ENCODE results near the gene GNG8. TPM values are rescaled to one million over a fixed set of nuclear protein-coding genes. Genes with fewer than 3 reads are reported as not detected.

The GNG8 gene
- total RNA-seq, 2 experiments from 2014 or later = not detected

DNA sequence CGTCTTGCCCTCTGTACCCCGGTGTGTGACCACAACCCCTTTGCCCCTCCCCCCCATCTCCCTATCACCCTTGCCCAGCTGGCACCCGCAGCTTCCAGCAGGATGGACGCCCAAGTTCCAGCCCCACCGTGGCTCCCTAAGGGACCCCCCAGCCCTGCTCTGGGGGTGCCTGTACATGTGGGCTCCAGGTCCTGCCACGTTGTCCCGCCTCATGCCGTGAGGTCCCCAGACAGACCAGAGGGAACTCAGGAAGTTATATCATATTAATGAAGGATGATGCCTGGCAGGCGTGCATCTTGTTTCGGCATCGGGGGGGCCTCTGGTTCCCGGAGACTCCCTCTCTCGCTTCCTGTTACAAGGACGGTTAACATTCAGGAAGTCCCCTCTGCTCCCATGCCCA lies 9.6 kb downstream of the GNG8 start:
- no peaks in the 10 kb centered on the region for H3K36me3 Mint-ChIP-seq (ENCODE audit: low read depth)
- no peak overlapping the region for H3K4me3 Mint-ChIP-seq
- intact Hi-C loops (cut with DNase I, micrococcal nuclease) = no loop called here
- ChIA-PET POLR2A (no interaction called here), CTCF (interaction anchor here (2.7 kb wide), 1 partner anchor 12 kb away, joined by 7 read pairs; no protein-coding TSS in a partner anchor)
- H3K9me3 Mint-ChIP-seq = no peaks in the 10 kb centered on the region
- H3K4me1 Mint-ChIP-seq (ENCODE audit: low read depth) = peaks cover 31% of the 10 kb centered on the region
- no peaks in the 10 kb centered on the region for H3K27me3 ChIP-seq (ENCODE audit: control insufficient read depth in 1 of 2, insufficient read depth in 2 of 2, low read length in 2 of 2)
- ATAC-seq (ENCODE audit: poor library complexity) (no peak), DNase-seq (peak in 1 of 14 experiments; percentile 44)
- H3K27me3 Mint-ChIP-seq = no peaks in the 10 kb centered on the region
- H3K27ac ChIP-seq (ENCODE audit: low read depth in 1 of 2, low read length in 2 of 2) = no peak overlapping the region
- peaks cover 43% of the 10 kb centered on the region for H3K4me1 ChIP-seq (ENCODE audit: insufficient read depth, low read length)
- H3K4me3 ChIP-seq (ENCODE audit: low read length) = no peak overlapping the region
- TF ChIP-seq, protein P1, sequence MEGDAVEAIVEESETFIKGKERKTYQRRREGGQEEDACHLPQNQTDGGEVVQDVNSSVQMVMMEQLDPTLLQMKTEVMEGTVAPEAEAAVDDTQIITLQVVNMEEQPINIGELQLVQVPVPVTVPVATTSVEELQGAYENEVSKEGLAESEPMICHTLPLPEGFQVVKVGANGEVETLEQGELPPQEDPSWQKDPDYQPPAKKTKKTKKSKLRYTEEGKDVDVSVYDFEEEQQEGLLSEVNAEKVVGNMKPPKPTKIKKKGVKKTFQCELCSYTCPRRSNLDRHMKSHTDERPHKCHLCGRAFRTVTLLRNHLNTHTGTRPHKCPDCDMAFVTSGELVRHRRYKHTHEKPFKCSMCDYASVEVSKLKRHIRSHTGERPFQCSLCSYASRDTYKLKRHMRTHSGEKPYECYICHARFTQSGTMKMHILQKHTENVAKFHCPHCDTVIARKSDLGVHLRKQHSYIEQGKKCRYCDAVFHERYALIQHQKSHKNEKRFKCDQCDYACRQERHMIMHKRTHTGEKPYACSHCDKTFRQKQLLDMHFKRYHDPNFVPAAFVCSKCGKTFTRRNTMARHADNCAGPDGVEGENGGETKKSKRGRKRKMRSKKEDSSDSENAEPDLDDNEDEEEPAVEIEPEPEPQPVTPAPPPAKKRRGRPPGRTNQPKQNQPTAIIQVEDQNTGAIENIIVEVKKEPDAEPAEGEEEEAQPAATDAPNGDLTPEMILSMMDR (IDR thresholded peaks at IDR 0.05) = no peak
- no peaks in the 10 kb centered on the region for H3K9me3 ChIP-seq (ENCODE audit: control insufficient read depth in 1 of 2, insufficient read depth in 1 of 2, low read length in 2 of 2)
- no peak overlapping the region for H3K27ac Mint-ChIP-seq
- no peaks in the 10 kb centered on the region for H3K36me3 ChIP-seq (ENCODE audit: insufficient read depth, low read length)

GRCh38 chr19:46625731-46626130 lies 10.3 kb downstream of the GNG8 start:
- CTCF ChIA-PET = interaction anchor here (1.3 to 2.7 kb wide), 2 partner anchors 11 to 12 kb away, joined by 3 to 7 read pairs; no protein-coding TSS in a partner anchor
- H3K4me1 ChIP-seq (ENCODE audit: insufficient read depth, low read length) = peaks cover 50% of the 10 kb centered on the region

GRCh38 chr19:46624958-46625661 lies 10.9 kb downstream of the GNG8 start, which contains the start of gene PTGIR:
Gene PTGIR, minus strand, starts transcription at chr19:46625089. Its CDS starts 864 bp downstream, at chr19:46624225.
- H3K36me3 Mint-ChIP-seq (ENCODE audit: low read depth) = no peaks in the 10 kb centered on the region
- H3K27ac Mint-ChIP-seq = peak within 1 kb of the TSS; percentile 71
- intact Hi-C loops (cut with DNase I, micrococcal nuclease) = no loop called here
- no peaks in the 10 kb centered on the region for H3K9me3 Mint-ChIP-seq
- H3K27me3 Mint-ChIP-seq = no peaks in the 10 kb centered on the region
- H3K4me3 Mint-ChIP-seq = peak within 1 kb of the TSS; percentile 62
- H3K4me3 ChIP-seq (ENCODE audit: low read length) = peak within 1 kb of the TSS; percentile 22
- ChIA-PET CTCF (interaction anchor here (1.3 kb wide), 1 partner anchor 10 kb away, joined by 3 read pairs; no protein-coding TSS in a partner anchor), POLR2A (interaction anchor here (1.2 kb wide), 2 partner anchors 13 kb away, joined by 3 to 4 read pairs; no protein-coding TSS in a partner anchor)
- peaks cover 56% of the 10 kb centered on the region for H3K4me1 ChIP-seq (ENCODE audit: insufficient read depth, low read length)
- ATAC-seq (ENCODE audit: poor library complexity) = peak; percentile 35
- no peaks in the 10 kb centered on the region for H3K36me3 ChIP-seq (ENCODE audit: insufficient read depth, low read length)
- peaks cover 38% of the 10 kb centered on the region for H3K4me1 Mint-ChIP-seq (ENCODE audit: low read depth)
- DNase-seq = peak in 3 of 14 experiments; percentile 46 to 58 (median 52)
- peak within 1 kb of the TSS in 1 of 2 donors; percentile 17 for H3K27ac ChIP-seq (ENCODE audit: low read depth in 1 of 2, low read length in 2 of 2)
- H3K27me3 ChIP-seq (ENCODE audit: control insufficient read depth in 1 of 2, insufficient read depth in 2 of 2, low read length in 2 of 2) = no peaks in the 10 kb centered on the region
- no peaks in the 10 kb centered on the region for H3K9me3 ChIP-seq (ENCODE audit: control insufficient read depth in 1 of 2, insufficient read depth in 1 of 2, low read length in 2 of 2)
- TF ChIP-seq, protein P1 (IDR thresholded peaks at IDR 0.05) = no peak

More at GRCh38 chr19:46625731-46626130, 10.3 kb downstream of the GNG8 start:
- Mint-ChIP-seq H3K27ac (peak overlapping the region; percentile 71), H3K4me1 (ENCODE audit: low read depth) (peaks cover 33% of the 10 kb centered on the region), H3K27me3 (no peaks in the 10 kb centered on the region), H3K4me3 (no peak overlapping the region), H3K36me3 (ENCODE audit: low read depth) (no peaks in the 10 kb centered on the region), H3K9me3 (no peaks in the 10 kb centered on the region)
- intact Hi-C loops (cut with DNase I, micrococcal nuclease) = no loop called here
- Histone ChIP-seq H3K27me3 (ENCODE audit: control insufficient read depth in 1 of 2, insufficient read depth in 2 of 2, low read length in 2 of 2) (no peaks in the 10 kb centered on the region), H3K9me3 (ENCODE audit: control insufficient read depth in 1 of 2, insufficient read depth in 1 of 2, low read length in 2 of 2) (no peaks in the 10 kb centered on the region), H3K36me3 (ENCODE audit: insufficient read depth, low read length) (no peaks in the 10 kb centered on the region), H3K27ac (ENCODE audit: low read depth in 1 of 2, low read length in 2 of 2) (no peak overlapping the region), H3K4me3 (ENCODE audit: low read length) (no peak overlapping the region)
- no peak for DNase-seq
- TF ChIP-seq, protein P1 (IDR thresholded peaks at IDR 0.05) = no peak
- POLR2A ChIA-PET = interaction anchor here (1.2 kb wide), 1 partner anchor 14 kb away, joined by 4 read pairs; no protein-coding TSS in a partner anchor
- no peak for ATAC-seq (ENCODE audit: poor library complexity)
